GM18508 (cell line): ENCODE measurements around the gene OR2S2.
"Not testable (repeated sequence)": the region's sequence is repeated elsewhere in the genome, so short reads cannot be mapped to it uniquely, and the experiment has no call there.

ENCODE experiments used
- ATAC-seq: cut with Tn5 transposase; IDR thresholded peaks from one replicate; pipeline ENCODE4 v1.9.1; 2021; ENCODE audit warnings: moderate number of reproducible peaks; ENCODE audit not compliant: insufficient read depth, unreplicated experiment

Gene OR2S2

GRCh38 chr9:35958104-35958837 lies at the start of gene OR2S2:
TSS of gene OR2S2 (minus strand) at chr9:35958154. CDS start at chr9:35958098, 56 bp downstream.
- ATAC-seq, result no peak

GRCh38 chr9:36007316-36007708 lies 49.4 kb upstream of the OR2S2 start:
- no peak for ATAC-seq

- no peak for ATAC-seq
Measured at GRCh38 chr9:36006549-36007315, 48.8 kb upstream of the OR2S2 start.

- ATAC-seq, result no peak
Measured at GRCh38 chr9:36005891-36006290, 47.9 kb upstream of the OR2S2 start.

- ATAC-seq, result no peak
Measured at GRCh38 chr9:35998333-35998732, 40.4 kb upstream of the OR2S2 start.

- ATAC-seq, result not testable (repeated sequence)
Measured at GRCh38 chr9:35997016-35997415, 39.1 kb upstream of the OR2S2 start.

GRCh38 chr9:35996358-35996970 lies 38.5 kb upstream of the OR2S2 start:
- ATAC-seq, result no peak

- no peak for ATAC-seq
Measured at GRCh38 chr9:35994959-35995358, 37.0 kb upstream of the OR2S2 start.

- ATAC-seq, result no peak
Measured at GRCh38 chr9:35993976-35994720, 36.2 kb upstream of the OR2S2 start.

GRCh38 chr9:35993136-35993535 lies 35.2 kb upstream of the OR2S2 start:
- not testable (repeated sequence) for ATAC-seq

GRCh38 chr9:35990155-35990554 lies 32.2 kb upstream of the OR2S2 start:
- ATAC-seq, result no peak

- no peak for ATAC-seq
Measured at GRCh38 chr9:35984021-35984420, 26.1 kb upstream of the OR2S2 start.

GRCh38 chr9:35981699-35982098 lies 23.7 kb upstream of the OR2S2 start:
- no peak for ATAC-seq

- no peak for ATAC-seq
Measured at GRCh38 chr9:35980289-35981011, 22.5 kb upstream of the OR2S2 start.

- no peak for ATAC-seq
Measured at GRCh38 chr9:35978792-35979191, 20.8 kb upstream of the OR2S2 start.

- ATAC-seq, result no peak
Measured at GRCh38 chr9:35976726-35977125, 18.8 kb upstream of the OR2S2 start.

GRCh38 chr9:35974800-35975199 lies 16.8 kb upstream of the OR2S2 start:
- no peak for ATAC-seq

- ATAC-seq, result no peak
Measured at GRCh38 chr9:35972093-35972492, 14.1 kb upstream of the OR2S2 start.

GRCh38 chr9:35967042-35967441 lies 9.1 kb upstream of the OR2S2 start:
- ATAC-seq, result no peak

- ATAC-seq, result no peak
Measured at GRCh38 chr9:35966433-35966832, 8.5 kb upstream of the OR2S2 start.
